Mesenchymal stem cell (in vitro differentiated cells and primary cell): ENCODE data around the gene PBX2.
"Not testable (repeated sequence)": the region's sequence is repeated elsewhere in the genome, so short reads cannot be mapped to it uniquely, and the experiment has no call there.

Experiments
- DNase-seq: peaks from one replicate; pipeline ENCODE4 v3.0.0-alpha.2; 2013
- H2AFZ ChIP-seq: one replicate; pipeline ENCODE4 v1.6.1; 2013; ENCODE audit warnings: low read depth, mild to moderate bottlenecking, control low read depth, inconsistent platforms, low read length, moderate library complexity
- H2AK5ac ChIP-seq: 2 replicates; pipeline ENCODE4 v1.6.1; 2013; ENCODE audit warnings: low read length, moderate library complexity, mild to moderate bottlenecking, inconsistent platforms; ENCODE audit not compliant: severe bottlenecking
- H2BK120ac ChIP-seq: one replicate; pipeline ENCODE4 v1.6.1; 2013; ENCODE audit warnings: low read depth, mild to moderate bottlenecking, inconsistent platforms, low read length, moderate library complexity
- H2BK12ac ChIP-seq, 2 experiments: one replicate each; pipeline ENCODE4 v1.6.1; 2013; ENCODE audit warnings: inconsistent platforms in 2 of 2, low read length in 2 of 2, mild to moderate bottlenecking in 2 of 2, moderate library complexity in 2 of 2, control low read depth in 1 of 2
- H2BK15ac ChIP-seq: one replicate; pipeline ENCODE4 v1.6.1; 2013; ENCODE audit warnings: mild to moderate bottlenecking, low read depth, inconsistent platforms; ENCODE audit not compliant: poor library complexity, severe bottlenecking
- H2BK5ac ChIP-seq: 2 replicates; pipeline ENCODE4 v1.6.1; 2013; ENCODE audit warnings: low read depth, mild to moderate bottlenecking, low read length, control low read depth, inconsistent platforms; ENCODE audit not compliant: poor library complexity, severe bottlenecking
- H3K14ac ChIP-seq, 2 experiments: one replicate each; pipeline ENCODE4 v1.6.1; 2013; ENCODE audit warnings: inconsistent platforms in 2 of 2, low read length in 2 of 2, control low read depth in 1 of 2, mild to moderate bottlenecking in 1 of 2, moderate library complexity in 1 of 2
- H3K18ac ChIP-seq, 2 experiments: one replicate each; pipeline ENCODE4 v1.6.1; 2013; ENCODE audit warnings: inconsistent platforms in 2 of 2, low read length in 2 of 2, control low read depth in 1 of 2, low read depth in 1 of 2, mild to moderate bottlenecking in 1 of 2
- H3K23ac ChIP-seq, 2 experiments: one replicate each; pipeline ENCODE4 v1.6.1; 2013; ENCODE audit warnings: inconsistent platforms in 2 of 2, low read length in 2 of 2, mild to moderate bottlenecking in 2 of 2, moderate library complexity in 2 of 2, control low read depth in 1 of 2
- H3K27ac ChIP-seq: 2 replicates; pipeline ENCODE4 v1.5.1; 2013; ENCODE audit warnings: mild to moderate bottlenecking, moderate library complexity, low read length, control low read depth, inconsistent platforms; ENCODE audit not compliant: poor library complexity, severe bottlenecking
- H3K27me3 ChIP-seq, 2 experiments: 2 replicates each; pipeline versions ENCODE4 v1.6.1 to v1.7.0; 2013; ENCODE audit warnings: low read length in 2 of 2, mild to moderate bottlenecking in 2 of 2, moderate library complexity in 2 of 2, control low read depth in 1 of 2, inconsistent platforms in 1 of 2; ENCODE audit not compliant: control insufficient read depth in 1 of 2, insufficient read depth in 1 of 2
- H3K36me3 ChIP-seq, 2 experiments: 2 replicates each; pipeline versions ENCODE4 v1.6.1 to v1.7.0; 2013; ENCODE audit warnings: low read length in 2 of 2, control low read depth in 1 of 2, inconsistent platforms in 1 of 2, low read depth in 1 of 2, mild to moderate bottlenecking in 1 of 2; ENCODE audit not compliant: insufficient read depth in 2 of 2, control insufficient read depth in 1 of 2
- H3K4ac ChIP-seq, 2 experiments: one replicate each; pipeline ENCODE4 v1.6.1; 2013; ENCODE audit warnings: inconsistent platforms in 2 of 2, low read length in 2 of 2, mild to moderate bottlenecking in 2 of 2, moderate library complexity in 2 of 2, control low read depth in 1 of 2, low read depth in 1 of 2
- H3K4me1 ChIP-seq: 2 replicates; pipeline ENCODE4 v1.6.1; 2013; ENCODE audit warnings: low read depth, low read length, control low read depth; ENCODE audit not compliant: control insufficient read depth, insufficient read depth
- H3K4me2 ChIP-seq: 2 replicates; pipeline ENCODE4 v1.6.1; 2013; ENCODE audit warnings: low read length, mild to moderate bottlenecking, inconsistent platforms; ENCODE audit not compliant: poor library complexity, severe bottlenecking
- H3K4me3 ChIP-seq, 2 experiments: 2 replicates each; pipeline versions ENCODE4 v1.5.1 to v1.7.0; 2013; ENCODE audit warnings: low read length in 2 of 2, mild to moderate bottlenecking in 2 of 2, control low read depth in 1 of 2, low read depth in 1 of 2; ENCODE audit not compliant: insufficient read depth in 1 of 2
- H3K79me1 ChIP-seq: replicated peaks from 2 replicates; pipeline ENCODE4 v1.6.1; 2013; ENCODE audit warnings: mild to moderate bottlenecking, control low read depth, low read length, inconsistent platforms; ENCODE audit not compliant: poor library complexity, severe bottlenecking
- H3K9ac ChIP-seq: 2 replicates; pipeline ENCODE4 v1.7.0; 2013; ENCODE audit warnings: mild to moderate bottlenecking, low read length, moderate library complexity
- H3K9me3 ChIP-seq: 2 replicates; pipeline ENCODE4 v1.7.0; 2013; ENCODE audit warnings: mild to moderate bottlenecking, low read length; ENCODE audit not compliant: control insufficient read depth
- H4K8ac ChIP-seq: one replicate; pipeline ENCODE4 v1.6.1; 2013; ENCODE audit warnings: inconsistent platforms, mild to moderate bottlenecking, low read length, moderate library complexity
- H4K91ac ChIP-seq: one replicate; pipeline ENCODE4 v1.6.1; 2013; ENCODE audit warnings: mild to moderate bottlenecking, low read length, inconsistent platforms
- WGBS: methylation state at CpG from one replicate; pipeline ENCODE4 v1.1.7; 2013; ENCODE audit warnings: mixed read lengths; 5-methylcytosine and 5-hydroxymethylcytosine counted together

PBX2 gene

GRCh38 chr6:32189069-32189741 is 797 bp downstream of the PBX2 start:
- Histone ChIP-seq H3K14ac (peak overlapping the region; percentile 84 to 87), H2AFZ (no peak overlapping the region), H3K9ac (peak overlapping the region; percentile 94), H2BK15ac (peak overlapping the region; percentile 96), H3K36me3 (peaks cover 27 to 29% of the 10 kb centered on the region in 2 experiments), H3K4me2 (peak overlapping the region; percentile 81), H2BK5ac (peak overlapping the region; percentile 40), H2AK5ac (peak overlapping the region; percentile 74), H3K18ac (peak overlapping the region; percentile 81 to 84), H3K79me1 (peaks cover 16% of the 10 kb centered on the region), H3K27ac (peak overlapping the region; percentile 55), H3K9me3 (no peaks in the 10 kb centered on the region), H4K91ac (no peak overlapping the region), H3K4ac (peak overlapping the region; percentile 77 to 87), H3K23ac (peak overlapping the region in 1 of 2 experiments; percentile 57), H3K4me1 (peaks cover 39% of the 10 kb centered on the region), H2BK120ac (peak overlapping the region; percentile 99), H3K27me3 (no peaks in the 10 kb centered on the region), H4K8ac (peak overlapping the region; percentile 48), H3K4me3 (peak overlapping the region; percentile 66 to 94), H2BK12ac (peak overlapping the region in 1 of 2 experiments; percentile 45)
- DNase-seq = peak; percentile 14
- WGBS = 2% methylated on average over 7 of the region's 10 CpGs

GRCh38 chr6:32188381-32189068 is 1.5 kb downstream of the PBX2 start:
- H3K4me3 ChIP-seq = peak overlapping the region; percentile 66 to 94
- H3K18ac ChIP-seq = peak overlapping the region; percentile 16 to 81
- H2AFZ ChIP-seq = no peak overlapping the region
- no peak overlapping the region for H2BK12ac ChIP-seq
- H3K4me2 ChIP-seq = peak overlapping the region; percentile 81
- DNase-seq = peak; percentile 48
- H3K4me1 ChIP-seq = peaks cover 42% of the 10 kb centered on the region
- H4K91ac ChIP-seq = no peak overlapping the region
- no peaks in the 10 kb centered on the region for H3K9me3 ChIP-seq
- H2BK120ac ChIP-seq = peak overlapping the region; percentile 61
- peak overlapping the region; percentile 55 for H3K27ac ChIP-seq
- peak overlapping the region in 1 of 2 experiments; percentile 46 for H3K23ac ChIP-seq
- peaks cover 33 to 36% of the 10 kb centered on the region in 2 experiments for H3K36me3 ChIP-seq
- H2BK5ac ChIP-seq = no peak overlapping the region
- H3K4ac ChIP-seq = peak overlapping the region; percentile 20 to 87
- 34% methylated on average over 13 of the region's 13 CpGs for WGBS
- H3K27me3 ChIP-seq = no peaks in the 10 kb centered on the region
- no peak overlapping the region for H4K8ac ChIP-seq
- no peak overlapping the region for H3K14ac ChIP-seq
- no peak overlapping the region for H2AK5ac ChIP-seq
- H3K9ac ChIP-seq = peak overlapping the region; percentile 94
- no peak overlapping the region for H2BK15ac ChIP-seq
- peaks cover 20% of the 10 kb centered on the region for H3K79me1 ChIP-seq

GRCh38 chr6:32187725-32188380 is 2.1 kb downstream of the PBX2 start:
- not testable (repeated sequence) for DNase-seq, H3K14ac ChIP-seq, H2BK15ac ChIP-seq, H3K4ac ChIP-seq, H2BK12ac ChIP-seq, H4K8ac ChIP-seq, H2AK5ac ChIP-seq, H3K18ac ChIP-seq, H3K9me3 ChIP-seq, H2AFZ ChIP-seq, H2BK5ac ChIP-seq, H3K4me2 ChIP-seq, H4K91ac ChIP-seq, H3K27me3 ChIP-seq, H3K27ac ChIP-seq, H2BK120ac ChIP-seq
- Histone ChIP-seq H3K36me3 (peaks cover 40 to 42% of the 10 kb centered on the region in 2 experiments), H3K23ac (peak overlapping the region in 1 of 2 experiments; percentile 23), H3K9ac (peak overlapping the region; percentile 94), H3K4me3 (peak overlapping the region in 1 of 2 experiments; percentile 94), H3K4me1 (peaks cover 42% of the 10 kb centered on the region), H3K79me1 (peaks cover 23% of the 10 kb centered on the region)
- 84% methylated on average over 13 of the region's 18 CpGs for WGBS
